ENCODE data around the gene NOL4.

The NOL4 gene

GRCh38 chr18:34212511-34212910 is 12.2 kb downstream of the NOL4 start:
- DNase-seq (ENCODE audit: low spot score) = no peak
- no peak for TF ChIP-seq CTCF (IDR thresholded peaks at IDR 0.05; ENCODE audit: extremely low read depth, missing control alignments)

DNA sequence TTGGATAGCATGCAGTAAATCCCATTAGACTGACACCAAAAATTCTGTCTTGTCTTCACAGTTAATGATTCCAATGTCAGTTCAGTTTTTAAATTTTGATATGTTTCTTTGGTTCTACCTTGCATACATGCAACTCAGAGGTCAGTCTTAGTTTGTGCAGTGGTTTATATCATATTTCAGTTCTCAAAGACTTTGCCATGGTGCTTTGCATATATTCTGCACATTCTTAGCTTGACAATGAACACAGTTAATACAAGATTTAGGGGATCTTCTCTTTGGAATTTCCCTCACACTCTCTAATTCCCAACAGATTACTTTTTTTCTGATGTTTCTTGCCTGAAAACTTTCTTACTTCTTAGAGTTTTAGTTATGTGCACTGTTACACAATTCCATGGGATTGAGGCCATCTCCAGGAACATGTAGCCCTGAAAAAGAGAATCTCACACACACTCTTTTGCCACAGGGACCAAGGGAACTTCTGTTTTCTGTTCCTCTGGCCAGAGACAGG is 17.3 kb downstream of the NOL4 start:
- no peak for TF ChIP-seq CTCF (IDR thresholded peaks at IDR 0.05; ENCODE audit: extremely low read depth, missing control alignments)
- DNase-seq (ENCODE audit: low spot score) = no peak

GRCh38 chr18:34203866-34204265 is 20.8 kb downstream of the NOL4 start:
- TF ChIP-seq CTCF (IDR thresholded peaks at IDR 0.05; ENCODE audit: extremely low read depth, missing control alignments) = no peak
- no peak for DNase-seq (ENCODE audit: low spot score)

- TF ChIP-seq CTCF (IDR thresholded peaks at IDR 0.05; ENCODE audit: extremely low read depth, missing control alignments) = no peak
- DNase-seq (ENCODE audit: low spot score) = no peak
Observed at GRCh38 chr18:34196256-34196655, 28.5 kb downstream of the NOL4 start.

DNA sequence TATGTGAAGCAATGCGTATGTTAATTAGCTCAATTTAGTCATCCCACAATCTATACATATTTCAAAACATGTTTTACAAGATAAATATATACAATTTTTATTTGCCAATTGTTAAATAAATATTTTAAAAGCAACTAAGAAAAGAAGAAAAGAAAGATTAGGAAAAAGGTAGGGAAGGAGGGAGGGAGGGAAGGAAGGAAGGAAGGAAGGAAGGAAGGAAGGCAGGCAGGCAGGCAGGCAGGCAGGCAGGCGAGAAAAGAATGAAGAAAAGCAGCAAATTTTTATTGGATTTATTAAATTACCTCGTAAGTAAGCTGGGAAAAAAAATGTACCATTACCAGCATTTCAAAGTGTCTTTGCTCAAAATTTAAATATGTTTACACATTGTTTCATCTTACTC is 30.5 kb downstream of the NOL4 start:
- no peak for DNase-seq (ENCODE audit: low spot score)
- no peak for TF ChIP-seq CTCF (IDR thresholded peaks at IDR 0.05; ENCODE audit: extremely low read depth, missing control alignments)

DNA sequence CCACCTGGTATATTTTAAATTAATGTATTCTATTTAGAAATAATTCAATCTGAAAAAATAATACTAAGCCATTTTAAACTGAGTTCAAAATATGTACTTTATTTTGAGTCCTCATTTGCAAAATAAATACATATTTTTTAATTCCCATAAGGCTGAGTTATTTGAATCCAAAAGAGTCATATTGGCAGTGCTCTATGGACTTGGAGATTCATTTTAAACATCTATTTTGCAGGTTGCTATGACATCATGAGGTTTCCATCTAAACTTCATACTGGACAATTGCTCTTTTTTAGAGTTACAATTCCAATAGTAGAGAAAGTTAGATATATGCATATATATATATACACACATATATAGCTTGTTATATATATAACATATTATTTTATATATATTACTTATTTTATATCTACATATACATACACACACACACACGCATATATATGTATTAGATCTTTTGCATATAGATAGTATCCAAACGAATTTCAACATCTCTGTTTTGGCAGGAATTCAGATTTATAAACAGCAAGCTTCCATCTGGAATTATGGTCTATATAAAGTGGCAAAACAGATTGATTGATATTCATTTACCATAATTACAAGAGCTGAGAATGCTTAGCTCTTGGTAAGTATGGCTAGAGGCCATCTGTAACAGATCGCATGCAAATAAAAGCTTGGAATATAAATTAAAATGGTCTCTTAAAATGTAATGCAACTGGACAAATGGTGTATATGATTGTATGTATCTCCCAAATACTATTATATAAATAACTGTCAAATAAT is 34.9 kb downstream of the NOL4 start:
- no peak for TF ChIP-seq CTCF (IDR thresholded peaks at IDR 0.05; ENCODE audit: extremely low read depth, missing control alignments)
- DNase-seq (ENCODE audit: low spot score) = no peak
